Esophagus muscularis mucosa (tissue), 4 donors: Measurements from ENCODE around the gene DIPK1A.

ENCODE experiments used
- EP300 ChIP-seq: sonication (generic); formaldehyde crosslinking; IDR thresholded peaks from one replicate; pipeline ENCODE4 v1.6.1; 2017; ENCODE audit warnings: antibody characterized with exemption
- POLR2A ChIP-seq: fragments of 450-650 bp; IDR thresholded peaks from one replicate; pipeline ENCODE4 v1.6.1; 2017; ENCODE audit warnings: antibody characterized with exemption, moderate library complexity, mild to moderate bottlenecking, low read depth
- POLR2AphosphoS5 ChIP-seq, 2 donors: sonication (generic); formaldehyde crosslinking; IDR thresholded peaks; one replicate each; pipeline ENCODE4 v1.6.1; 2017; ENCODE audit warnings: antibody characterized with exemption in 2 of 2
- TF ChIP-seq, protein P1 (sequence below), 3 experiments: fragments of 200-600 bp in 2 of 3; fragments of 450-650 bp in 1 of 3; sonication (generic) in 2 of 3; IDR thresholded peaks; one replicate each; pipeline ENCODE4 v1.5.1; 2017 to 2019; ENCODE audit warnings: antibody characterized with exemption in 3 of 3, mild to moderate bottlenecking in 2 of 3, moderate library complexity in 1 of 3

DNA sequence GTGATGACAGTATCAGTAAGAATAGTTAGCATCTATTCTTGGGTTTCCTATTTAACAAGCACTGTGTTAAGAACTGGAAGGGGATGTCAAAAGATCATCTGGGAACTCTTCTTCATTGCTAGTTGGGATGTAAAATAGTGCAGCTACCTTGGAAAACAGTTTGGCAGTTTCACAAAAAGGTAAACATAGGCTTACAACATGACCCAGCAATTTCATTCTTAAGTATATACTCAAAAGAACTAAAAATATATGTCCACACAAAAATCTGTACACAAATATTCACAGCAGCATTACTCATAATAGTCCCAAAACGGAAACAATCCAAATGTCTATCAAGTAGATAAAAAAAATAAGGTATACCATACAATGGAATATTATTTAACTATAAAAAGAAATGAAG lies 45.7 kb downstream of the DIPK1A start:
- TF ChIP-seq, protein P1, sequence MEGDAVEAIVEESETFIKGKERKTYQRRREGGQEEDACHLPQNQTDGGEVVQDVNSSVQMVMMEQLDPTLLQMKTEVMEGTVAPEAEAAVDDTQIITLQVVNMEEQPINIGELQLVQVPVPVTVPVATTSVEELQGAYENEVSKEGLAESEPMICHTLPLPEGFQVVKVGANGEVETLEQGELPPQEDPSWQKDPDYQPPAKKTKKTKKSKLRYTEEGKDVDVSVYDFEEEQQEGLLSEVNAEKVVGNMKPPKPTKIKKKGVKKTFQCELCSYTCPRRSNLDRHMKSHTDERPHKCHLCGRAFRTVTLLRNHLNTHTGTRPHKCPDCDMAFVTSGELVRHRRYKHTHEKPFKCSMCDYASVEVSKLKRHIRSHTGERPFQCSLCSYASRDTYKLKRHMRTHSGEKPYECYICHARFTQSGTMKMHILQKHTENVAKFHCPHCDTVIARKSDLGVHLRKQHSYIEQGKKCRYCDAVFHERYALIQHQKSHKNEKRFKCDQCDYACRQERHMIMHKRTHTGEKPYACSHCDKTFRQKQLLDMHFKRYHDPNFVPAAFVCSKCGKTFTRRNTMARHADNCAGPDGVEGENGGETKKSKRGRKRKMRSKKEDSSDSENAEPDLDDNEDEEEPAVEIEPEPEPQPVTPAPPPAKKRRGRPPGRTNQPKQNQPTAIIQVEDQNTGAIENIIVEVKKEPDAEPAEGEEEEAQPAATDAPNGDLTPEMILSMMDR (IDR thresholded peaks at IDR 0.05) = no peak
- TF ChIP-seq POLR2A = no peak
- no peak for TF ChIP-seq EP300
- TF ChIP-seq POLR2AphosphoS5 (IDR thresholded peaks at IDR 0.05) = no peak
